ENCODE measurements around the gene PDXP. TPM values are rescaled to one million over a fixed set of nuclear protein-coding genes. Genes with fewer than 3 reads are reported as not detected.

PDXP gene
- total and polyA plus RNA-seq, 2 experiments from 2014 or later = 15.0 to 55.6 TPM

DNA sequence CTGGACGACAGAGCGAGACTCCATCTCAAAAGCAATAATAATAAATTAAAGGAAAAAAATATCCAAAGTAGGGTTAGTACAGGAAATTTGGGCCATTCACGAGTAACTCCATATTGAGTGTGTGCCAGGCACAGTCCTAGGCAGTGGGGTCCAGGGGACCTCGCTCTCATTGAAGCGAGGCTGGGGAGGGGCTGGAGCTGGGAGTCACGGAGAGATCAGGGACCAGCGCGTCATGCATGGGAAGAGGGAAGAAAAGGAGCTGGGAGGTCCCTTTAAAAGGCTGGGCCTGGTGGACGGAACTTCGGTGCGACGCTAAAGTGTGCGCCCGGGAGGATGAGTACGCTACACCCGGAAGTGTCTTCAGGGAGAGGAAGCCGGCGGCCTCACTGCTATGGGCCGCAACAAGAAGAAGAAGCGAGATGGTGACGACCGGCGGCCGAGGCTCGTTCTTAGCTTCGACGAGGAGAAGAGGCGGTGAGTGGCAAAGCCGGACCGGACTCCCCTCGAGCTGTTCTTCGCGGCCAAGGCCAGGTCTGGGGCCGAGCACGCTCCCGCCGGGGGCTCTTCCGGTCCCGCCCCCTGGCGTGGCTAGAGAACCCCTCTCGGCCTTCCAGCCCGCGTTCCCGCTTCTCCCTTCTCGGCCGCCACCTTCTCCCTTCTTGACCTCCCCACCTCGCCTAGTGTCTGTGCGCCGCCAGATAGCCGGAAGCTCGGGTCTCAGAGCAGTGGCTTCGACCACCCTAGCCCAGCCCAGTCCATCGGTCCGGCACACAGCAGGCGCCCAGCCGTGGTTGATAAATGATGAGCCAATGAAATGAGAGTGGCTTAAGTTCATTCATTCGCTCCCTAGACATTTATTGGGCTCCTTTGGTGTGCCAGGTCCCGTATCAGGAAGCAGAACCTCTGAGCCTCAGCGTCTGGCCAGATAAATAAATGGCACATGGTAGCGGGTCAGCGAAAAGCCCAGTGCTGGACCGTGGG, 27.8 kb downstream of the PDXP start, which contains the start of gene NOL12:
Gene NOL12, plus strand, starts transcription at position 342 of the 981 bp plus-strand sequence. Its CDS starts 50 bp downstream, at position 392.
- peak; percentile 95 for DNase-seq (ENCODE audit: low spot score)
- peak within 1 kb of the TSS; percentile 100 for H3K4me3 ChIP-seq
- no peaks in the 10 kb centered on the region for H3K4me1 ChIP-seq (ENCODE audit: insufficient read depth)
- peak within 1 kb of the TSS; percentile 81 for H2AFZ ChIP-seq
- peaks cover 8% of the 10 kb centered on the region; the same call in 1 of the 2 replicates for H3F3A ChIP-seq (replicated peaks; ENCODE audit: low read depth)
- no peaks in the 10 kb centered on the region for H3K36me3 ChIP-seq (ENCODE audit: insufficient read depth)
- no peaks in the 10 kb centered on the region for H3K9me2 ChIP-seq (ENCODE audit: insufficient read depth)
- Mint-ChIP-seq H3K4me3 (peak within 1 kb of the TSS; percentile 95), H3K27me3 (ENCODE audit: insufficient read depth, low read depth, poor library complexity) (peaks cover 1% of the 10 kb centered on the region), H3K9me3 (no peaks in the 10 kb centered on the region; the same call in 2 of the 3 replicates), H3K27ac (peak within 1 kb of the TSS; percentile 88), H3K36me3 (ENCODE audit: low read depth) (peaks cover 23% of the 10 kb centered on the region), H3K4me1 (peaks cover 4% of the 10 kb centered on the region; the same call in 2 of the 3 replicates)
- H3K79me2 ChIP-seq (replicated peaks; ENCODE audit: insufficient read depth) = peaks cover 11% of the 10 kb centered on the region
- H3K27me3 ChIP-seq (ENCODE audit: insufficient read depth) = no peaks in the 10 kb centered on the region
- no peaks in the 10 kb centered on the region; the same call in 1 of the 2 replicates for H4K20me1 ChIP-seq (replicated peaks; ENCODE audit: insufficient read depth)
- H3K27ac ChIP-seq (ENCODE audit: low read depth) = peak within 1 kb of the TSS; percentile 86
- peak; percentile 87 for ATAC-seq
- TF ChIP-seq STAT1 (IDR thresholded peaks at IDR 0.05; ENCODE audit: unreplicated experiment) (no peak), NANOG (IDR thresholded peaks at IDR 0.05; ENCODE audit: borderline replicate concordance) (no peak), EZH2phosphoT487 (IDR thresholded peaks at IDR 0.05; ENCODE audit: unreplicated experiment) (no peak), JUNB (IDR thresholded peaks at IDR 0.05; ENCODE audit: unreplicated experiment) (no peak), ZNF331 (CRISPR knock-in tag; IDR thresholded peaks at IDR 0.05; ENCODE audit: low read depth) (no peak), POLR2AphosphoS5 (IDR thresholded peaks at IDR 0.05; ENCODE audit: low read depth) (peak; percentile 47), EZH2 (IDR thresholded peaks at IDR 0.05; ENCODE audit: low read depth, unreplicated experiment) (no peak), ZNF114 (CRISPR knock-in tag; IDR thresholded peaks at IDR 0.05) (no peak), CREB1 (CRISPR knock-in tag; IDR thresholded peaks at IDR 0.05; ENCODE audit: low read depth) (peak; percentile 81)
- TF ChIP-seq, protein P1, sequence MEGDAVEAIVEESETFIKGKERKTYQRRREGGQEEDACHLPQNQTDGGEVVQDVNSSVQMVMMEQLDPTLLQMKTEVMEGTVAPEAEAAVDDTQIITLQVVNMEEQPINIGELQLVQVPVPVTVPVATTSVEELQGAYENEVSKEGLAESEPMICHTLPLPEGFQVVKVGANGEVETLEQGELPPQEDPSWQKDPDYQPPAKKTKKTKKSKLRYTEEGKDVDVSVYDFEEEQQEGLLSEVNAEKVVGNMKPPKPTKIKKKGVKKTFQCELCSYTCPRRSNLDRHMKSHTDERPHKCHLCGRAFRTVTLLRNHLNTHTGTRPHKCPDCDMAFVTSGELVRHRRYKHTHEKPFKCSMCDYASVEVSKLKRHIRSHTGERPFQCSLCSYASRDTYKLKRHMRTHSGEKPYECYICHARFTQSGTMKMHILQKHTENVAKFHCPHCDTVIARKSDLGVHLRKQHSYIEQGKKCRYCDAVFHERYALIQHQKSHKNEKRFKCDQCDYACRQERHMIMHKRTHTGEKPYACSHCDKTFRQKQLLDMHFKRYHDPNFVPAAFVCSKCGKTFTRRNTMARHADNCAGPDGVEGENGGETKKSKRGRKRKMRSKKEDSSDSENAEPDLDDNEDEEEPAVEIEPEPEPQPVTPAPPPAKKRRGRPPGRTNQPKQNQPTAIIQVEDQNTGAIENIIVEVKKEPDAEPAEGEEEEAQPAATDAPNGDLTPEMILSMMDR (conservative IDR thresholded peaks at IDR 0.05; ENCODE audit: low read depth in 2 of 2) = no peak
- TF ChIP-seq, protein P2, sequence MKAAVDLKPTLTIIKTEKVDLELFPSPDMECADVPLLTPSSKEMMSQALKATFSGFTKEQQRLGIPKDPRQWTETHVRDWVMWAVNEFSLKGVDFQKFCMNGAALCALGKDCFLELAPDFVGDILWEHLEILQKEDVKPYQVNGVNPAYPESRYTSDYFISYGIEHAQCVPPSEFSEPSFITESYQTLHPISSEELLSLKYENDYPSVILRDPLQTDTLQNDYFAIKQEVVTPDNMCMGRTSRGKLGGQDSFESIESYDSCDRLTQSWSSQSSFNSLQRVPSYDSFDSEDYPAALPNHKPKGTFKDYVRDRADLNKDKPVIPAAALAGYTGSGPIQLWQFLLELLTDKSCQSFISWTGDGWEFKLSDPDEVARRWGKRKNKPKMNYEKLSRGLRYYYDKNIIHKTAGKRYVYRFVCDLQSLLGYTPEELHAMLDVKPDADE (IDR thresholded peaks at IDR 0.05) = peak; percentile 62
- TF ChIP-seq, protein P3, sequence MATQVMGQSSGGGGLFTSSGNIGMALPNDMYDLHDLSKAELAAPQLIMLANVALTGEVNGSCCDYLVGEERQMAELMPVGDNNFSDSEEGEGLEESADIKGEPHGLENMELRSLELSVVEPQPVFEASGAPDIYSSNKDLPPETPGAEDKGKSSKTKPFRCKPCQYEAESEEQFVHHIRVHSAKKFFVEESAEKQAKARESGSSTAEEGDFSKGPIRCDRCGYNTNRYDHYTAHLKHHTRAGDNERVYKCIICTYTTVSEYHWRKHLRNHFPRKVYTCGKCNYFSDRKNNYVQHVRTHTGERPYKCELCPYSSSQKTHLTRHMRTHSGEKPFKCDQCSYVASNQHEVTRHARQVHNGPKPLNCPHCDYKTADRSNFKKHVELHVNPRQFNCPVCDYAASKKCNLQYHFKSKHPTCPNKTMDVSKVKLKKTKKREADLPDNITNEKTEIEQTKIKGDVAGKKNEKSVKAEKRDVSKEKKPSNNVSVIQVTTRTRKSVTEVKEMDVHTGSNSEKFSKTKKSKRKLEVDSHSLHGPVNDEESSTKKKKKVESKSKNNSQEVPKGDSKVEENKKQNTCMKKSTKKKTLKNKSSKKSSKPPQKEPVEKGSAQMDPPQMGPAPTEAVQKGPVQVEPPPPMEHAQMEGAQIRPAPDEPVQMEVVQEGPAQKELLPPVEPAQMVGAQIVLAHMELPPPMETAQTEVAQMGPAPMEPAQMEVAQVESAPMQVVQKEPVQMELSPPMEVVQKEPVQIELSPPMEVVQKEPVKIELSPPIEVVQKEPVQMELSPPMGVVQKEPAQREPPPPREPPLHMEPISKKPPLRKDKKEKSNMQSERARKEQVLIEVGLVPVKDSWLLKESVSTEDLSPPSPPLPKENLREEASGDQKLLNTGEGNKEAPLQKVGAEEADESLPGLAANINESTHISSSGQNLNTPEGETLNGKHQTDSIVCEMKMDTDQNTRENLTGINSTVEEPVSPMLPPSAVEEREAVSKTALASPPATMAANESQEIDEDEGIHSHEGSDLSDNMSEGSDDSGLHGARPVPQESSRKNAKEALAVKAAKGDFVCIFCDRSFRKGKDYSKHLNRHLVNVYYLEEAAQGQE (IDR thresholded peaks at IDR 0.05; ENCODE audit: unreplicated experiment) = no peak
- TF ChIP-seq, protein P4, sequence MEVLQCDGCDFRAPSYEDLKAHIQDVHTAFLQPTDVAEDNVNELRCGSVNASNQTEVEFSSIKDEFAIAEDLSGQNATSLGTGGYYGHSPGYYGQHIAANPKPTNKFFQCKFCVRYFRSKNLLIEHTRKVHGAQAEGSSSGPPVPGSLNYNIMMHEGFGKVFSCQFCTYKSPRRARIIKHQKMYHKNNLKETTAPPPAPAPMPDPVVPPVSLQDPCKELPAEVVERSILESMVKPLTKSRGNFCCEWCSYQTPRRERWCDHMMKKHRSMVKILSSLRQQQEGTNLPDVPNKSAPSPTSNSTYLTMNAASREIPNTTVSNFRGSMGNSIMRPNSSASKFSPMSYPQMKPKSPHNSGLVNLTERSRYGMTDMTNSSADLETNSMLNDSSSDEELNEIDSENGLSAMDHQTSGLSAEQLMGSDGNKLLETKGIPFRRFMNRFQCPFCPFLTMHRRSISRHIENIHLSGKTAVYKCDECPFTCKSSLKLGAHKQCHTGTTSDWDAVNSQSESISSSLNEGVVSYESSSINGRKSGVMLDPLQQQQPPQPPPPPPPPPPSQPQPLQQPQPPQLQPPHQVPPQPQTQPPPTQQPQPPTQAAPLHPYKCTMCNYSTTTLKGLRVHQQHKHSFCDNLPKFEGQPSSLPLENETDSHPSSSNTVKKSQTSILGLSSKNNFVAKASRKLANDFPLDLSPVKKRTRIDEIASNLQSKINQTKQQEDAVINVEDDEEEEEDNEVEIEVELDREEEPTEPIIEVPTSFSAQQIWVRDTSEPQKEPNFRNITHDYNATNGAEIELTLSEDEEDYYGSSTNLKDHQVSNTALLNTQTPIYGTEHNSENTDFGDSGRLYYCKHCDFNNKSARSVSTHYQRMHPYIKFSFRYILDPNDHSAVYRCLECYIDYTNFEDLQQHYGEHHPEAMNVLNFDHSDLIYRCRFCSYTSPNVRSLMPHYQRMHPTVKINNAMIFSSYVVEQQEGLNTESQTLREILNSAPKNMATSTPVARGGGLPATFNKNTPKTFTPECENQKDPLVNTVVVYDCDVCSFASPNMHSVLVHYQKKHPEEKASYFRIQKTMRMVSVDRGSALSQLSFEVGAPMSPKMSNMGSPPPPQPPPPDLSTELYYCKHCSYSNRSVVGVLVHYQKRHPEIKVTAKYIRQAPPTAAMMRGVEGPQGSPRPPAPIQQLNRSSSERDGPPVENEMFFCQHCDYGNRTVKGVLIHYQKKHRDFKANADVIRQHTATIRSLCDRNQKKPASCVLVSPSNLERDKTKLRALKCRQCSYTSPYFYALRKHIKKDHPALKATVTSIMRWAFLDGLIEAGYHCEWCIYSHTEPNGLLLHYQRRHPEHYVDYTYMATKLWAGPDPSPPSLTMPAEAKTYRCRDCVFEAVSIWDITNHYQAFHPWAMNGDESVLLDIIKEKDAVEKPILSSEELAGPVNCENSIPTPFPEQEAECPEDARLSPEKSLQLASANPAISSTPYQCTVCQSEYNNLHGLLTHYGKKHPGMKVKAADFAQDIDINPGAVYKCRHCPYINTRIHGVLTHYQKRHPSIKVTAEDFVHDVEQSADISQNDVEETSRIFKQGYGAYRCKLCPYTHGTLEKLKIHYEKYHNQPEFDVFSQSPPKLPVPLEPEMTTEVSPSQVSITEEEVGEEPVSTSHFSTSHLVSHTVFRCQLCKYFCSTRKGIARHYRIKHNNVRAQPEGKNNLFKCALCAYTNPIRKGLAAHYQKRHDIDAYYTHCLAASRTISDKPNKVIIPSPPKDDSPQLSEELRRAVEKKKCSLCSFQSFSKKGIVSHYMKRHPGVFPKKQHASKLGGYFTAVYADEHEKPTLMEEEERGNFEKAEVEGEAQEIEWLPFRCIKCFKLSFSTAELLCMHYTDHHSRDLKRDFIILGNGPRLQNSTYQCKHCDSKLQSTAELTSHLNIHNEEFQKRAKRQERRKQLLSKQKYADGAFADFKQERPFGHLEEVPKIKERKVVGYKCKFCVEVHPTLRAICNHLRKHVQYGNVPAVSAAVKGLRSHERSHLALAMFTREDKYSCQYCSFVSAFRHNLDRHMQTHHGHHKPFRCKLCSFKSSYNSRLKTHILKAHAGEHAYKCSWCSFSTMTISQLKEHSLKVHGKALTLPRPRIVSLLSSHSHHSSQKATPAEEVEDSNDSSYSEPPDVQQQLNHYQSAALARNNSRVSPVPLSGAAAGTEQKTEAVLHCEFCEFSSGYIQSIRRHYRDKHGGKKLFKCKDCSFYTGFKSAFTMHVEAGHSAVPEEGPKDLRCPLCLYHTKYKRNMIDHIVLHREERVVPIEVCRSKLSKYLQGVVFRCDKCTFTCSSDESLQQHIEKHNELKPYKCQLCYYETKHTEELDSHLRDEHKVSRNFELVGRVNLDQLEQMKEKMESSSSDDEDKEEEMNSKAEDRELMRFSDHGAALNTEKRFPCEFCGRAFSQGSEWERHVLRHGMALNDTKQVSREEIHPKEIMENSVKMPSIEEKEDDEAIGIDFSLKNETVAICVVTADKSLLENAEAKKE (CRISPR knock-in tag; IDR thresholded peaks at IDR 0.05) = no peak
- H3K4me2 ChIP-seq = peak within 1 kb of the TSS; percentile 100

All from GM23338 (cell line).